IPS-20b (cell line): Measurements from ENCODE around the gene XPA.

Experiments used
- H3K27ac ChIP-seq: one replicate; pipeline ENCODE4 v1.5.1; 2013; ENCODE audit warnings: low read length
- H3K27me3 ChIP-seq: 2 replicates; pipeline ENCODE4 v1.6.1; 2013; ENCODE audit warnings: mild to moderate bottlenecking, low read length, inconsistent platforms; ENCODE audit not compliant: insufficient read depth
- H3K36me3 ChIP-seq: 2 replicates; pipeline ENCODE4 v1.6.1; 2013; ENCODE audit warnings: low read depth, mild to moderate bottlenecking, inconsistent platforms, low read length, moderate library complexity; ENCODE audit not compliant: insufficient read depth
- H3K4me1 ChIP-seq: 2 replicates; pipeline ENCODE4 v1.6.1; 2013; ENCODE audit warnings: mild to moderate bottlenecking, control low read depth, inconsistent platforms, low read length, moderate library complexity; ENCODE audit not compliant: insufficient read depth
- H3K4me3 ChIP-seq: 2 replicates; pipeline ENCODE4 v1.5.1; 2013; ENCODE audit warnings: mild to moderate bottlenecking, low read length, inconsistent platforms
- H3K9ac ChIP-seq: 2 replicates; pipeline ENCODE4 v1.6.1; 2013; ENCODE audit warnings: low read depth, mild to moderate bottlenecking, inconsistent platforms, low read length, moderate library complexity
- H3K9me3 ChIP-seq: 2 replicates; pipeline ENCODE4 v1.6.1; 2013; ENCODE audit warnings: mild to moderate bottlenecking, low read depth, low read length, inconsistent platforms; ENCODE audit not compliant: insufficient read depth

Gene XPA

GRCh38 chr9:97672403-97672802, 24.7 kb downstream of the XPA start:
- no peak overlapping the region for H3K4me3 ChIP-seq
- no peaks in the 10 kb centered on the region for H3K4me1 ChIP-seq
- no peaks in the 10 kb centered on the region for H3K9me3 ChIP-seq
- H3K27ac ChIP-seq: no peak overlapping the region
- H3K27me3 ChIP-seq: no peaks in the 10 kb centered on the region
- peaks cover 95% of the 10 kb centered on the region for H3K36me3 ChIP-seq
- H3K9ac ChIP-seq: no peak overlapping the region

- Histone ChIP-seq H3K9ac (no peak overlapping the region), H3K4me3 (no peak overlapping the region), H3K27ac (no peak overlapping the region), H3K36me3 (peaks cover 98% of the 10 kb centered on the region), H3K27me3 (no peaks in the 10 kb centered on the region), H3K4me1 (no peaks in the 10 kb centered on the region), H3K9me3 (no peaks in the 10 kb centered on the region)
Measured at GRCh38 chr9:97670586-97670985, 26.6 kb downstream of the XPA start.

GRCh38 chr9:97668485-97668884, 28.7 kb downstream of the XPA start:
- H3K9me3 ChIP-seq: no peaks in the 10 kb centered on the region
- H3K27me3 ChIP-seq: no peaks in the 10 kb centered on the region
- no peak overlapping the region for H3K4me3 ChIP-seq
- H3K9ac ChIP-seq: no peak overlapping the region
- peaks cover 98% of the 10 kb centered on the region for H3K36me3 ChIP-seq
- H3K27ac ChIP-seq: no peak overlapping the region
- H3K4me1 ChIP-seq: no peaks in the 10 kb centered on the region

- no peak overlapping the region for H3K27ac ChIP-seq
Measured at GRCh38 chr9:97666907-97667686, 30.0 kb downstream of the XPA start.

GRCh38 chr9:97665742-97666141, 31.4 kb downstream of the XPA start:
- no peaks in the 10 kb centered on the region for H3K27me3 ChIP-seq
- no peaks in the 10 kb centered on the region for H3K9me3 ChIP-seq
- no peak overlapping the region for H3K9ac ChIP-seq
- H3K27ac ChIP-seq: no peak overlapping the region
- no peak overlapping the region for H3K4me3 ChIP-seq
- peaks cover 99% of the 10 kb centered on the region for H3K36me3 ChIP-seq
- H3K4me1 ChIP-seq: no peaks in the 10 kb centered on the region

More at GRCh38 chr9:97666907-97667686, 30.0 kb downstream of the XPA start:
- Histone ChIP-seq H3K4me3 (no peak overlapping the region), H3K9me3 (no peaks in the 10 kb centered on the region), H3K36me3 (peaks cover 99% of the 10 kb centered on the region), H3K27me3 (no peaks in the 10 kb centered on the region), H3K9ac (no peak overlapping the region), H3K4me1 (no peaks in the 10 kb centered on the region)

GRCh38 chr9:97660847-97661246, 36.3 kb downstream of the XPA start:
- H3K27ac ChIP-seq: no peak overlapping the region
- no peak overlapping the region for H3K9ac ChIP-seq
- H3K4me3 ChIP-seq: no peak overlapping the region
- H3K4me1 ChIP-seq: no peaks in the 10 kb centered on the region
- H3K9me3 ChIP-seq: no peaks in the 10 kb centered on the region
- peaks cover 99% of the 10 kb centered on the region for H3K36me3 ChIP-seq
- no peaks in the 10 kb centered on the region for H3K27me3 ChIP-seq

GRCh38 chr9:97660340-97660739, 36.8 kb downstream of the XPA start:
- Histone ChIP-seq H3K9ac (no peak overlapping the region), H3K9me3 (no peaks in the 10 kb centered on the region), H3K27ac (no peak overlapping the region), H3K27me3 (no peaks in the 10 kb centered on the region), H3K4me3 (no peak overlapping the region), H3K36me3 (peaks cover 99% of the 10 kb centered on the region), H3K4me1 (no peaks in the 10 kb centered on the region)

- no peaks in the 10 kb centered on the region for H3K27me3 ChIP-seq
- H3K4me3 ChIP-seq: no peak overlapping the region
- H3K4me1 ChIP-seq: no peaks in the 10 kb centered on the region
- H3K27ac ChIP-seq: no peak overlapping the region
- H3K36me3 ChIP-seq: peaks cover 99% of the 10 kb centered on the region
- H3K9me3 ChIP-seq: no peaks in the 10 kb centered on the region
- no peak overlapping the region for H3K9ac ChIP-seq
Measured at GRCh38 chr9:97659771-97660170, 37.4 kb downstream of the XPA start.

GRCh38 chr9:97658707-97659106, 38.4 kb downstream of the XPA start:
- H3K9me3 ChIP-seq: no peaks in the 10 kb centered on the region
- H3K36me3 ChIP-seq: peaks cover 99% of the 10 kb centered on the region
- H3K27me3 ChIP-seq: no peaks in the 10 kb centered on the region
- H3K9ac ChIP-seq: no peak overlapping the region
- no peak overlapping the region for H3K4me3 ChIP-seq
- H3K27ac ChIP-seq: no peak overlapping the region
- H3K4me1 ChIP-seq: no peaks in the 10 kb centered on the region

- Histone ChIP-seq H3K4me1 (no peaks in the 10 kb centered on the region), H3K36me3 (peaks cover 96% of the 10 kb centered on the region), H3K4me3 (no peak overlapping the region), H3K9ac (no peak overlapping the region), H3K9me3 (no peaks in the 10 kb centered on the region), H3K27ac (no peak overlapping the region), H3K27me3 (no peaks in the 10 kb centered on the region)
Measured at GRCh38 chr9:97651646-97652045, 45.5 kb downstream of the XPA start.

- H3K4me3 ChIP-seq: no peak overlapping the region
- H3K9me3 ChIP-seq: no peaks in the 10 kb centered on the region
- H3K36me3 ChIP-seq: peaks cover 95% of the 10 kb centered on the region
- H3K27me3 ChIP-seq: no peaks in the 10 kb centered on the region
- H3K4me1 ChIP-seq: no peaks in the 10 kb centered on the region
- no peak overlapping the region for H3K9ac ChIP-seq
- no peak overlapping the region for H3K27ac ChIP-seq
Measured at GRCh38 chr9:97647996-97648395, 49.1 kb downstream of the XPA start.

- Histone ChIP-seq H3K9me3 (no peaks in the 10 kb centered on the region), H3K4me3 (no peak overlapping the region), H3K36me3 (peaks cover 96% of the 10 kb centered on the region), H3K9ac (no peak overlapping the region), H3K27me3 (no peaks in the 10 kb centered on the region), H3K27ac (no peak overlapping the region), H3K4me1 (no peaks in the 10 kb centered on the region)
Measured at GRCh38 chr9:97645720-97646119, 51.4 kb downstream of the XPA start.
